ENCODE measurements around the gene NEK2. TPM values are rescaled to one million over a fixed set of nuclear protein-coding genes. Genes with fewer than 3 reads are reported as not detected.
"Not testable (repeated sequence)": the region's sequence is repeated elsewhere in the genome, so short reads cannot be mapped to it uniquely, and the experiment has no call there.

NEK2 gene
- polyA plus RNA-seq, 4 donors = 1.8 to 20.4 (median 8.6) TPM

- FAIRE-seq = no peak
- 63 to 72% (median 72%) methylated on average over 4 of the region's 4 CpGs for WGBS, 3 donors
- no peak for DNase-seq
- H3K27ac ChIP-seq (ENCODE audit: low read depth in 1 of 3, low read length in 2 of 3) = no peak overlapping the region
- H3K4me1 ChIP-seq (ENCODE audit: control insufficient read depth in 3 of 3, insufficient read depth in 2 of 3, low read depth in 1 of 3, low read length in 2 of 3) = peaks cover 0 to 14% (median 0%) of the 10 kb centered on the region in 3 donors
- no peaks in the 10 kb centered on the region for H3K9me3 ChIP-seq (ENCODE audit: control insufficient read depth in 2 of 2, insufficient read depth in 1 of 2, low read depth in 1 of 2, low read length in 1 of 2)
- no peaks in the 10 kb centered on the region for H3K27me3 ChIP-seq (ENCODE audit: control insufficient read depth in 3 of 3, insufficient read depth in 3 of 3, low read length in 3 of 3)
- no peaks in the 10 kb centered on the region for H3K36me3 ChIP-seq (ENCODE audit: control insufficient read depth in 3 of 3, insufficient read depth in 2 of 3, low read depth in 1 of 3, low read length in 3 of 3)
- H3K4me3 ChIP-seq (ENCODE audit: low read depth in 1 of 3, low read length in 3 of 3) = no peak overlapping the region
Measured at GRCh38 chr1:211628417-211628816, 47.0 kb downstream of the NEK2 start.

GRCh38 chr1:211627259-211627658, 48.2 kb downstream of the NEK2 start:
- no peaks in the 10 kb centered on the region for H3K36me3 ChIP-seq (ENCODE audit: control insufficient read depth in 3 of 3, insufficient read depth in 2 of 3, low read depth in 1 of 3, low read length in 3 of 3)

GRCh38 chr1:211625866-211626265, 49.6 kb downstream of the NEK2 start:
- H3K27me3 ChIP-seq (ENCODE audit: control insufficient read depth in 3 of 3, insufficient read depth in 3 of 3, low read length in 3 of 3); H3K36me3 ChIP-seq (ENCODE audit: control insufficient read depth in 3 of 3, insufficient read depth in 2 of 3, low read depth in 1 of 3, low read length in 3 of 3); H3K9me3 ChIP-seq (ENCODE audit: control insufficient read depth in 2 of 2, insufficient read depth in 1 of 2, low read depth in 1 of 2, low read length in 1 of 2); H3K4me3 ChIP-seq (ENCODE audit: low read depth in 1 of 3, low read length in 3 of 3); H3K27ac ChIP-seq (ENCODE audit: low read depth in 1 of 3, low read length in 2 of 3); DNase-seq; FAIRE-seq: not testable (repeated sequence)
- H3K4me1 ChIP-seq (ENCODE audit: control insufficient read depth in 3 of 3, insufficient read depth in 2 of 3, low read depth in 1 of 3, low read length in 2 of 3) = peaks cover 0 to 10% (median 0%) of the 10 kb centered on the region in 3 donors
- WGBS, 3 donors = 93 to 97% (median 95%) methylated on average over 6 of the region's 7 CpGs

More at GRCh38 chr1:211627259-211627658, 48.2 kb downstream of the NEK2 start:
- WGBS, 3 donors = 92 to 97% (median 95%) methylated on average over 4 of the region's 4 CpGs
- Histone ChIP-seq H3K4me1 (ENCODE audit: control insufficient read depth in 3 of 3, insufficient read depth in 2 of 3, low read depth in 1 of 3, low read length in 2 of 3) (peaks cover 0 to 14% (median 0%) of the 10 kb centered on the region in 3 donors), H3K4me3 (ENCODE audit: low read depth in 1 of 3, low read length in 3 of 3) (no peak overlapping the region), H3K27me3 (ENCODE audit: control insufficient read depth in 3 of 3, insufficient read depth in 3 of 3, low read length in 3 of 3) (no peaks in the 10 kb centered on the region), H3K27ac (ENCODE audit: low read depth in 1 of 3, low read length in 2 of 3) (no peak overlapping the region), H3K9me3 (ENCODE audit: control insufficient read depth in 2 of 2, insufficient read depth in 1 of 2, low read depth in 1 of 2, low read length in 1 of 2) (no peaks in the 10 kb centered on the region)
- FAIRE-seq (no peak), DNase-seq (no peak)

GRCh38 chr1:211625040-211625439, 50.4 kb downstream of the NEK2 start:
- Histone ChIP-seq H3K4me3 (ENCODE audit: low read depth in 1 of 3, low read length in 3 of 3) (no peak overlapping the region), H3K9me3 (ENCODE audit: control insufficient read depth in 2 of 2, insufficient read depth in 1 of 2, low read depth in 1 of 2, low read length in 1 of 2) (no peaks in the 10 kb centered on the region), H3K36me3 (ENCODE audit: control insufficient read depth in 3 of 3, insufficient read depth in 2 of 3, low read depth in 1 of 3, low read length in 3 of 3) (no peaks in the 10 kb centered on the region), H3K4me1 (ENCODE audit: control insufficient read depth in 3 of 3, insufficient read depth in 2 of 3, low read depth in 1 of 3, low read length in 2 of 3) (peaks cover 0 to 2% (median 0%) of the 10 kb centered on the region in 3 donors), H3K27me3 (ENCODE audit: control insufficient read depth in 3 of 3, insufficient read depth in 3 of 3, low read length in 3 of 3) (no peaks in the 10 kb centered on the region), H3K27ac (ENCODE audit: low read depth in 1 of 3, low read length in 2 of 3) (no peak overlapping the region)
- DNase-seq (peak in 1 of 2 donors; percentile 52), FAIRE-seq (no peak)
- WGBS, 3 donors = 67 to 74% (median 70%) methylated on average over 2 of the region's 2 CpGs

- no peaks in the 10 kb centered on the region for H3K9me3 ChIP-seq (ENCODE audit: control insufficient read depth in 2 of 2, insufficient read depth in 1 of 2, low read depth in 1 of 2, low read length in 1 of 2)
- peaks cover 0 to 14% (median 0%) of the 10 kb centered on the region in 3 donors for H3K4me1 ChIP-seq (ENCODE audit: control insufficient read depth in 3 of 3, insufficient read depth in 2 of 3, low read depth in 1 of 3, low read length in 2 of 3)
- H3K27me3 ChIP-seq (ENCODE audit: control insufficient read depth in 3 of 3, insufficient read depth in 3 of 3, low read length in 3 of 3) = no peaks in the 10 kb centered on the region
- FAIRE-seq (no peak), DNase-seq (no peak)
- 65 to 71% (median 69%) methylated on average over 3 of the region's 3 CpGs for WGBS, 3 donors
- no peak overlapping the region for H3K4me3 ChIP-seq (ENCODE audit: low read depth in 1 of 3, low read length in 3 of 3)
- H3K27ac ChIP-seq (ENCODE audit: low read depth in 1 of 3, low read length in 2 of 3) = no peak overlapping the region
- no peaks in the 10 kb centered on the region for H3K36me3 ChIP-seq (ENCODE audit: control insufficient read depth in 3 of 3, insufficient read depth in 2 of 3, low read depth in 1 of 3, low read length in 3 of 3)
Measured at GRCh38 chr1:211623515-211623914, 51.9 kb downstream of the NEK2 start.

GRCh38 chr1:211621447-211622198, 53.8 kb downstream of the NEK2 start:
- H3K9me3 ChIP-seq (ENCODE audit: control insufficient read depth in 2 of 2, insufficient read depth in 1 of 2, low read depth in 1 of 2, low read length in 1 of 2) = no peaks in the 10 kb centered on the region
- peaks cover 0 to 14% (median 0%) of the 10 kb centered on the region in 3 donors for H3K4me1 ChIP-seq (ENCODE audit: control insufficient read depth in 3 of 3, insufficient read depth in 2 of 3, low read depth in 1 of 3, low read length in 2 of 3)
- H3K4me3 ChIP-seq (ENCODE audit: low read depth in 1 of 3, low read length in 3 of 3) = no peak overlapping the region
- no peak overlapping the region for H3K27ac ChIP-seq (ENCODE audit: low read depth in 1 of 3, low read length in 2 of 3)
- H3K36me3 ChIP-seq (ENCODE audit: control insufficient read depth in 3 of 3, insufficient read depth in 2 of 3, low read depth in 1 of 3, low read length in 3 of 3) = no peaks in the 10 kb centered on the region
- no peaks in the 10 kb centered on the region for H3K27me3 ChIP-seq (ENCODE audit: control insufficient read depth in 3 of 3, insufficient read depth in 3 of 3, low read length in 3 of 3)
- DNase-seq = no peak
- no peak for FAIRE-seq
- WGBS, 3 donors = 78 to 87% (median 85%) methylated on average over 9 of the region's 9 CpGs

GRCh38 chr1:211620097-211620496, 55.3 kb downstream of the NEK2 start:
- FAIRE-seq (no peak), DNase-seq (no peak)
- Histone ChIP-seq H3K4me1 (ENCODE audit: control insufficient read depth in 3 of 3, insufficient read depth in 2 of 3, low read depth in 1 of 3, low read length in 2 of 3) (peaks cover 0 to 15% (median 0%) of the 10 kb centered on the region in 3 donors), H3K9me3 (ENCODE audit: control insufficient read depth in 2 of 2, insufficient read depth in 1 of 2, low read depth in 1 of 2, low read length in 1 of 2) (no peaks in the 10 kb centered on the region), H3K27ac (ENCODE audit: low read depth in 1 of 3, low read length in 2 of 3) (no peak overlapping the region), H3K36me3 (ENCODE audit: control insufficient read depth in 3 of 3, insufficient read depth in 2 of 3, low read depth in 1 of 3, low read length in 3 of 3) (no peaks in the 10 kb centered on the region), H3K4me3 (ENCODE audit: low read depth in 1 of 3, low read length in 3 of 3) (no peak overlapping the region), H3K27me3 (ENCODE audit: control insufficient read depth in 3 of 3, insufficient read depth in 3 of 3, low read length in 3 of 3) (no peaks in the 10 kb centered on the region)
- WGBS, 3 donors = 80 to 91% (median 86%) methylated on average over 5 of the region's 5 CpGs

- Histone ChIP-seq H3K4me1 (ENCODE audit: control insufficient read depth in 3 of 3, insufficient read depth in 2 of 3, low read depth in 1 of 3, low read length in 2 of 3) (peaks cover 0 to 22% (median 0%) of the 10 kb centered on the region in 3 donors), H3K27ac (ENCODE audit: low read depth in 1 of 3, low read length in 2 of 3) (peak overlapping the region in 1 of 3 donors; percentile 39), H3K9me3 (ENCODE audit: control insufficient read depth in 2 of 2, insufficient read depth in 1 of 2, low read depth in 1 of 2, low read length in 1 of 2) (no peaks in the 10 kb centered on the region), H3K4me3 (ENCODE audit: low read depth in 1 of 3, low read length in 3 of 3) (no peak overlapping the region), H3K36me3 (ENCODE audit: control insufficient read depth in 3 of 3, insufficient read depth in 2 of 3, low read depth in 1 of 3, low read length in 3 of 3) (no peaks in the 10 kb centered on the region), H3K27me3 (ENCODE audit: control insufficient read depth in 3 of 3, insufficient read depth in 3 of 3, low read length in 3 of 3) (no peaks in the 10 kb centered on the region)
- 75 to 81% (median 80%) methylated on average over 8 of the region's 8 CpGs for WGBS, 3 donors
- FAIRE-seq (no peak), DNase-seq (peak; percentile 34 to 49)
Measured at GRCh38 chr1:211619033-211619996, 56.1 kb downstream of the NEK2 start.

All from small intestine (tissue), 7 donors.